Measurements from ENCODE around the gene RABGAP1L.

RABGAP1L gene

GRCh38 chr1:174428739-174429138 lies 269.4 kb downstream of the RABGAP1L start:
- no peak overlapping the region for H3K27ac ChIP-seq (ENCODE audit: low read depth, low read length)
- H3K9me2 ChIP-seq (replicated peaks; ENCODE audit: insufficient read depth, low read length) = no peaks in the 10 kb centered on the region
- 0 out of 2 replicates have a peak, but pooled peaks cover 5% of the 10 kb centered on the region for H3F3A ChIP-seq (ENCODE audit: insufficient read depth)
- peaks cover 6% of the 10 kb centered on the region; the same call in 1 of the 2 replicates for H3K79me2 ChIP-seq (ENCODE audit: insufficient read depth, low read length)
- H3K36me3 ChIP-seq (ENCODE audit: low read length) = peaks cover 16% of the 10 kb centered on the region; the same call in 1 of the 2 replicates
- H3K9ac ChIP-seq (ENCODE audit: low read length) = no peak overlapping the region
- no peak overlapping the region for H3K4me2 ChIP-seq (ENCODE audit: low read depth, low read length, poor library complexity, severe bottlenecking)
- no peak for TF ChIP-seq EZH2phosphoT487 (conservative IDR thresholded peaks at IDR 0.05; ENCODE audit: low read length)
- TF ChIP-seq CTCF (IDR thresholded peaks at IDR 0.05; ENCODE audit: insufficient read depth, low read length, poor library complexity, severe bottlenecking) = no peak
- no peaks in the 10 kb centered on the region for H3K9me3 ChIP-seq (ENCODE audit: insufficient read depth, low read length)
- no peak overlapping the region for H2AFZ ChIP-seq (ENCODE audit: low read depth, low read length, severe bottlenecking)
- H3K4me3 ChIP-seq (ENCODE audit: insufficient read depth, low read length, poor library complexity, severe bottlenecking) = no peak overlapping the region
- no peaks in the 10 kb centered on the region for H4K20me1 ChIP-seq (ENCODE audit: low read depth, low read length)
- H3K27me3 ChIP-seq (ENCODE audit: low read length) = no peaks in the 10 kb centered on the region

GRCh38 chr1:174433451-174433850 lies 274.1 kb downstream of the RABGAP1L start:
- no peak for TF ChIP-seq CTCF (IDR thresholded peaks at IDR 0.05; ENCODE audit: insufficient read depth, low read length, poor library complexity, severe bottlenecking)
- TF ChIP-seq EZH2phosphoT487 (conservative IDR thresholded peaks at IDR 0.05; ENCODE audit: low read length) = no peak
- H3K9me3 ChIP-seq (ENCODE audit: insufficient read depth, low read length) = no peaks in the 10 kb centered on the region
- no peaks in the 10 kb centered on the region; the same call in 1 of the 2 replicates for H3K79me2 ChIP-seq (ENCODE audit: insufficient read depth, low read length)

GRCh38 chr1:174445351-174445750 lies 286.0 kb downstream of the RABGAP1L start:
- TF ChIP-seq EZH2phosphoT487 (conservative IDR thresholded peaks at IDR 0.05; ENCODE audit: low read length) = no peak
- no peak for TF ChIP-seq CTCF (IDR thresholded peaks at IDR 0.05; ENCODE audit: insufficient read depth, low read length, poor library complexity, severe bottlenecking)
- H3K27me3 ChIP-seq (ENCODE audit: low read length) = no peaks in the 10 kb centered on the region

More at GRCh38 chr1:174433451-174433850, 274.1 kb downstream of the RABGAP1L start:
- Histone ChIP-seq H3K9ac (ENCODE audit: low read length) (no peak overlapping the region), H4K20me1 (ENCODE audit: low read depth, low read length) (no peaks in the 10 kb centered on the region), H3K4me2 (ENCODE audit: low read depth, low read length, poor library complexity, severe bottlenecking) (no peak overlapping the region), H3K9me2 (replicated peaks; ENCODE audit: insufficient read depth, low read length) (no peaks in the 10 kb centered on the region), H2AFZ (ENCODE audit: low read depth, low read length, severe bottlenecking) (no peak overlapping the region), H3K4me3 (ENCODE audit: insufficient read depth, low read length, poor library complexity, severe bottlenecking) (no peak overlapping the region), H3F3A (ENCODE audit: insufficient read depth) (no peaks in the 10 kb centered on the region), H3K27me3 (ENCODE audit: low read length) (no peaks in the 10 kb centered on the region), H3K36me3 (ENCODE audit: low read length) (peaks cover 26% of the 10 kb centered on the region; the same call in 1 of the 2 replicates), H3K27ac (ENCODE audit: low read depth, low read length) (no peak overlapping the region)

More at GRCh38 chr1:174445351-174445750, 286.0 kb downstream of the RABGAP1L start:
- no peaks in the 10 kb centered on the region for H3K9me2 ChIP-seq (replicated peaks; ENCODE audit: insufficient read depth, low read length)
- no peak overlapping the region for H2AFZ ChIP-seq (ENCODE audit: low read depth, low read length, severe bottlenecking)
- no peak overlapping the region for H3K27ac ChIP-seq (ENCODE audit: low read depth, low read length)
- no peaks in the 10 kb centered on the region for H3K36me3 ChIP-seq (ENCODE audit: low read length)
- 0 out of 2 replicates have a peak, but pooled peaks cover 2% of the 10 kb centered on the region for H3F3A ChIP-seq (ENCODE audit: insufficient read depth)
- no peaks in the 10 kb centered on the region for H4K20me1 ChIP-seq (ENCODE audit: low read depth, low read length)
- no peak overlapping the region for H3K4me3 ChIP-seq (ENCODE audit: insufficient read depth, low read length, poor library complexity, severe bottlenecking)
- H3K9me3 ChIP-seq (ENCODE audit: insufficient read depth, low read length) = no peaks in the 10 kb centered on the region
- peaks cover 9% of the 10 kb centered on the region for H3K79me2 ChIP-seq (ENCODE audit: insufficient read depth, low read length)
- H3K9ac ChIP-seq (ENCODE audit: low read length) = no peak overlapping the region
- no peak overlapping the region for H3K4me2 ChIP-seq (ENCODE audit: low read depth, low read length, poor library complexity, severe bottlenecking)
